CD4-positive, alpha-beta T cell (primary cell): ENCODE results near the gene CFAP20DC. TPM values are rescaled to one million over a fixed set of nuclear protein-coding genes. Genes with fewer than 3 reads are reported as not detected.

ENCODE experiments used
- ATAC-seq: fragments of 200-7000 bp; cut with Tn5 transposase; one replicate; pipeline ENCODE4 v1.10.0; 2022; ENCODE audit warnings: mild to moderate bottlenecking; ENCODE audit not compliant: poor library complexity
- CTCF ChIA-PET: fragments of 350-600 bp; sonication (Branson Sonifier 250); formaldehyde crosslinking; loops from one replicate; lab custom pipeline; 2021; ENCODE audit warnings: antibody characterized with exemption, inconsistent platforms; lab: Charles Lee
- POLR2A ChIA-PET: fragments of 350-600 bp; sonication (Branson Sonifier 250); formaldehyde crosslinking; loops from one replicate; lab custom pipeline; 2021; ENCODE audit warnings: antibody characterized with exemption, inconsistent platforms; lab: Charles Lee
- DNase-seq, 14 experiments: peaks; one replicate each; pipeline ENCODE4 v3.0.0-alpha.2; 2013 to 2020; ENCODE audit warnings: mixed read lengths in 2 of 14
- H3K27ac ChIP-seq, 2 donors: one replicate each; pipeline versions ENCODE4 v1.5.1 to v1.7.0; 2013; ENCODE audit warnings: low read length in 2 of 2, low read depth in 1 of 2, mild to moderate bottlenecking in 1 of 2
- H3K27me3 ChIP-seq, 2 experiments: 1 replicate in 1 of 2; 2 replicates in 1 of 2; pipeline versions ENCODE4 v1.6.1 to v1.7.0; 2013; ENCODE audit warnings: low read length in 2 of 2, control low read depth in 1 of 2, mild to moderate bottlenecking in 1 of 2, moderate library complexity in 1 of 2; ENCODE audit not compliant: insufficient read depth in 2 of 2, control insufficient read depth in 1 of 2
- H3K36me3 ChIP-seq: one replicate; pipeline ENCODE4 v1.6.1; 2013; ENCODE audit warnings: low read length, control low read depth; ENCODE audit not compliant: insufficient read depth
- H3K4me1 ChIP-seq: one replicate; pipeline ENCODE4 v1.6.1; 2013; ENCODE audit warnings: low read length, control low read depth; ENCODE audit not compliant: insufficient read depth
- H3K4me3 ChIP-seq: one replicate; pipeline ENCODE4 v1.5.1; 2013; ENCODE audit warnings: mild to moderate bottlenecking, low read length, moderate library complexity
- H3K9me3 ChIP-seq, 2 experiments: 1 replicate in 1 of 2; 2 replicates in 1 of 2; pipeline versions ENCODE4 v1.6.1 to v1.7.0; 2013; ENCODE audit warnings: low read length in 2 of 2, mild to moderate bottlenecking in 2 of 2, control low read depth in 1 of 2, moderate library complexity in 1 of 2; ENCODE audit not compliant: control insufficient read depth in 1 of 2, insufficient read depth in 1 of 2
- H3K27ac Mint-ChIP-seq: one replicate; pipeline ENCODE4 v1.8.0; 2020; ENCODE audit warnings: mixed read lengths
- H3K27me3 Mint-ChIP-seq: one replicate; pipeline ENCODE4 v1.8.0; 2021; ENCODE audit warnings: mixed read lengths
- H3K36me3 Mint-ChIP-seq: one replicate; pipeline ENCODE4 v1.8.0; 2021; ENCODE audit warnings: low read depth, mixed read lengths
- H3K4me1 Mint-ChIP-seq: one replicate; pipeline ENCODE4 v1.8.0; 2021; ENCODE audit warnings: low read depth, mixed read lengths
- H3K4me3 Mint-ChIP-seq: one replicate; pipeline ENCODE4 v1.8.0; 2020; ENCODE audit warnings: mild to moderate bottlenecking, mixed read lengths
- H3K9me3 Mint-ChIP-seq: one replicate; pipeline ENCODE4 v1.8.0; 2020; ENCODE audit warnings: mixed read lengths
- intact Hi-C, 2 experiments: fragments of 100-400 bp; cut with DNase I in 1 of 2; cut with micrococcal nuclease in 1 of 2; formaldehyde crosslinking; loops; one replicate each; pipeline versions ENCODE4 v1.15.1 to v1.9.0; 2023 to 2025; cut with DNase I, micrococcal nuclease
- total RNA-seq, 174 experiments: library from RNA in 2 of 174; stranded (reverse) in 2 of 174; gene quantifications; one replicate each; pipeline ENCODE4 v1.2.3 and lab custom pipeline; 2021 to 2026
- TF ChIP-seq, protein P1 (sequence below): fragments of 200-600 bp; IDR thresholded peaks from one replicate; pipeline ENCODE4 v1.8.0; 2022; ENCODE audit warnings: antibody characterized with exemption, mild to moderate bottlenecking

CFAP20DC gene
- total RNA-seq, 2 experiments from 2014 or later = 0.11 to 0.20 TPM

GRCh38 chr3:58801541-58801940 lies 248.3 kb downstream of the CFAP20DC start:
- Histone ChIP-seq H3K4me3 (no peak overlapping the region), H3K9me3 (no peaks in the 10 kb centered on the region), H3K4me1 (no peaks in the 10 kb centered on the region), H3K27ac (no peak overlapping the region), H3K36me3 (no peaks in the 10 kb centered on the region), H3K27me3 (peaks cover 0 to 4% of the 10 kb centered on the region in 2 experiments)
- DNase-seq (no peak), ATAC-seq (no peak)
- TF ChIP-seq, protein P1, sequence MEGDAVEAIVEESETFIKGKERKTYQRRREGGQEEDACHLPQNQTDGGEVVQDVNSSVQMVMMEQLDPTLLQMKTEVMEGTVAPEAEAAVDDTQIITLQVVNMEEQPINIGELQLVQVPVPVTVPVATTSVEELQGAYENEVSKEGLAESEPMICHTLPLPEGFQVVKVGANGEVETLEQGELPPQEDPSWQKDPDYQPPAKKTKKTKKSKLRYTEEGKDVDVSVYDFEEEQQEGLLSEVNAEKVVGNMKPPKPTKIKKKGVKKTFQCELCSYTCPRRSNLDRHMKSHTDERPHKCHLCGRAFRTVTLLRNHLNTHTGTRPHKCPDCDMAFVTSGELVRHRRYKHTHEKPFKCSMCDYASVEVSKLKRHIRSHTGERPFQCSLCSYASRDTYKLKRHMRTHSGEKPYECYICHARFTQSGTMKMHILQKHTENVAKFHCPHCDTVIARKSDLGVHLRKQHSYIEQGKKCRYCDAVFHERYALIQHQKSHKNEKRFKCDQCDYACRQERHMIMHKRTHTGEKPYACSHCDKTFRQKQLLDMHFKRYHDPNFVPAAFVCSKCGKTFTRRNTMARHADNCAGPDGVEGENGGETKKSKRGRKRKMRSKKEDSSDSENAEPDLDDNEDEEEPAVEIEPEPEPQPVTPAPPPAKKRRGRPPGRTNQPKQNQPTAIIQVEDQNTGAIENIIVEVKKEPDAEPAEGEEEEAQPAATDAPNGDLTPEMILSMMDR = no peak
- Mint-ChIP-seq H3K4me1 (no peaks in the 10 kb centered on the region), H3K9me3 (no peaks in the 10 kb centered on the region), H3K27ac (no peak overlapping the region), H3K27me3 (no peaks in the 10 kb centered on the region), H3K36me3 (no peaks in the 10 kb centered on the region), H3K4me3 (no peak overlapping the region)
- ChIA-PET POLR2A (no interaction called here), CTCF (no interaction called here)
- intact Hi-C loops = no loop called here

DNA sequence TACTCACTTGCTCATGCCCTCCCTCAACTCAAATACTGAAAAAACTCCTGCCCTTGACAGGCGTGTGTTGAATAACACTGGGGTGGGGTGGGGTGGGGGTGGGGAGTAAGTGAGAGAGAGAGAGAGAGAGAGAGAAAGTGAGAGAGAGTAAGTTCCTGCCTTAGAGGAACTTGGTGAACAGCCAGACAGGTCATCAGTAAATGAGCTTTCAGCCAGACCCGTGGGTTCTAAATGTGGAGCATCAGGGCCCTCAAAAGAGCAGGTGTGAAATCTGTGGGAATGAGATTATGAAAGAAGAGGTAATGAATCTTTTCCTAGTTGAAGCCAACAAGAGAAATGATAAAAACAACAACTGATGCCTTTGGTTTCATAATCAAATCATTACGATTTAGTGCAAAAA lies 248.9 kb downstream of the CFAP20DC start:
- H3K27ac Mint-ChIP-seq = no peak overlapping the region
- DNase-seq = no peak
- no peak overlapping the region for H3K27ac ChIP-seq
- no peaks in the 10 kb centered on the region for H3K9me3 ChIP-seq
- H3K4me1 ChIP-seq = no peaks in the 10 kb centered on the region
- peaks cover 0 to 4% of the 10 kb centered on the region in 2 experiments for H3K27me3 ChIP-seq
- no peaks in the 10 kb centered on the region for H3K36me3 ChIP-seq
- intact Hi-C loops = no loop called here
- no peak overlapping the region for H3K4me3 Mint-ChIP-seq
- no peak overlapping the region for H3K4me3 ChIP-seq
- no peak for ATAC-seq
- ChIA-PET CTCF (no interaction called here), POLR2A (no interaction called here)
- H3K9me3 Mint-ChIP-seq = no peaks in the 10 kb centered on the region
- no peaks in the 10 kb centered on the region for H3K36me3 Mint-ChIP-seq
- no peaks in the 10 kb centered on the region for H3K4me1 Mint-ChIP-seq
- no peaks in the 10 kb centered on the region for H3K27me3 Mint-ChIP-seq
- TF ChIP-seq, protein P1 = no peak

GRCh38 chr3:58800032-58800431 lies 249.8 kb downstream of the CFAP20DC start:
- H3K27ac Mint-ChIP-seq = no peak overlapping the region
- TF ChIP-seq, protein P1 = no peak
- Histone ChIP-seq H3K27me3 (peaks cover 0 to 4% of the 10 kb centered on the region in 2 experiments), H3K4me1 (no peaks in the 10 kb centered on the region), H3K36me3 (no peaks in the 10 kb centered on the region), H3K27ac (no peak overlapping the region), H3K4me3 (no peak overlapping the region), H3K9me3 (peaks cover 0 to 4% of the 10 kb centered on the region in 2 experiments)
- ATAC-seq (no peak), DNase-seq (no peak)
- no peaks in the 10 kb centered on the region for H3K27me3 Mint-ChIP-seq
- H3K4me3 Mint-ChIP-seq = no peak overlapping the region
- POLR2A ChIA-PET = no interaction called here
- CTCF ChIA-PET = no interaction called here
- no peaks in the 10 kb centered on the region for H3K4me1 Mint-ChIP-seq
- intact Hi-C loops = no loop called here
- no peaks in the 10 kb centered on the region for H3K36me3 Mint-ChIP-seq
- H3K9me3 Mint-ChIP-seq = no peaks in the 10 kb centered on the region
